ENCODE results near the gene TBC1D13.

Gene TBC1D13

GRCh38 chr9:128788445-128788844 is 1.4 kb downstream of the TBC1D13 start:
- no peaks in the 10 kb centered on the region for H4K20me1 ChIP-seq (ENCODE audit: insufficient read depth, low read length)
- peak overlapping the region; percentile 89 for H3K4me2 ChIP-seq (ENCODE audit: low read length)
- no peaks in the 10 kb centered on the region for H3K9me2 ChIP-seq (ENCODE audit: low read depth, low read length)
- H3K4me1 ChIP-seq (ENCODE audit: insufficient read depth, low read length, severe bottlenecking): peaks cover 22% of the 10 kb centered on the region
- peak overlapping the region; percentile 82 for H3K4me3 ChIP-seq (ENCODE audit: low read depth, low read length, poor library complexity, severe bottlenecking)
- no peak overlapping the region for H2AFZ ChIP-seq (ENCODE audit: low read length)
- H3K27ac ChIP-seq (ENCODE audit: low read depth, low read length, poor library complexity, severe bottlenecking): no peak overlapping the region
- no peaks in the 10 kb centered on the region for H3K9me3 ChIP-seq (ENCODE audit: low read length)
- TF ChIP-seq, protein P1, sequence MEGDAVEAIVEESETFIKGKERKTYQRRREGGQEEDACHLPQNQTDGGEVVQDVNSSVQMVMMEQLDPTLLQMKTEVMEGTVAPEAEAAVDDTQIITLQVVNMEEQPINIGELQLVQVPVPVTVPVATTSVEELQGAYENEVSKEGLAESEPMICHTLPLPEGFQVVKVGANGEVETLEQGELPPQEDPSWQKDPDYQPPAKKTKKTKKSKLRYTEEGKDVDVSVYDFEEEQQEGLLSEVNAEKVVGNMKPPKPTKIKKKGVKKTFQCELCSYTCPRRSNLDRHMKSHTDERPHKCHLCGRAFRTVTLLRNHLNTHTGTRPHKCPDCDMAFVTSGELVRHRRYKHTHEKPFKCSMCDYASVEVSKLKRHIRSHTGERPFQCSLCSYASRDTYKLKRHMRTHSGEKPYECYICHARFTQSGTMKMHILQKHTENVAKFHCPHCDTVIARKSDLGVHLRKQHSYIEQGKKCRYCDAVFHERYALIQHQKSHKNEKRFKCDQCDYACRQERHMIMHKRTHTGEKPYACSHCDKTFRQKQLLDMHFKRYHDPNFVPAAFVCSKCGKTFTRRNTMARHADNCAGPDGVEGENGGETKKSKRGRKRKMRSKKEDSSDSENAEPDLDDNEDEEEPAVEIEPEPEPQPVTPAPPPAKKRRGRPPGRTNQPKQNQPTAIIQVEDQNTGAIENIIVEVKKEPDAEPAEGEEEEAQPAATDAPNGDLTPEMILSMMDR (IDR thresholded peaks at IDR 0.05; ENCODE audit: low read length): no peak
- no peak for TF ChIP-seq EZH2 (IDR thresholded peaks at IDR 0.05; ENCODE audit: borderline replicate concordance, low read length)
- H3K9ac ChIP-seq (ENCODE audit: low read length): peak overlapping the region; percentile 83; the same call in 1 of the 2 replicates
- peaks cover 6% of the 10 kb centered on the region; the same call in 1 of the 2 replicates for H3K79me2 ChIP-seq (ENCODE audit: insufficient read depth, low read length)
- H3F3A ChIP-seq (ENCODE audit: insufficient read depth, low read length): no peaks in the 10 kb centered on the region
- H3K27me3 ChIP-seq (ENCODE audit: insufficient read depth, low read length): no peaks in the 10 kb centered on the region
- H3K36me3 ChIP-seq (ENCODE audit: insufficient read depth, low read length): peaks cover 27% of the 10 kb centered on the region; the same call in 1 of the 2 replicates

- no peak overlapping the region for H2AFZ ChIP-seq (ENCODE audit: low read length)
- no peak overlapping the region for H3K27ac ChIP-seq (ENCODE audit: low read depth, low read length, poor library complexity, severe bottlenecking)
- no peaks in the 10 kb centered on the region for H3K9me3 ChIP-seq (ENCODE audit: low read length)
- H3K4me3 ChIP-seq (ENCODE audit: low read depth, low read length, poor library complexity, severe bottlenecking): no peak overlapping the region
- H4K20me1 ChIP-seq (ENCODE audit: insufficient read depth, low read length): no peaks in the 10 kb centered on the region
- H3F3A ChIP-seq (ENCODE audit: insufficient read depth, low read length): no peaks in the 10 kb centered on the region
- no peak overlapping the region for H3K9ac ChIP-seq (ENCODE audit: low read length)
- peaks cover 16% of the 10 kb centered on the region for H3K4me1 ChIP-seq (ENCODE audit: insufficient read depth, low read length, severe bottlenecking)
- peaks cover 43% of the 10 kb centered on the region; the same call in 1 of the 2 replicates for H3K36me3 ChIP-seq (ENCODE audit: insufficient read depth, low read length)
- no peaks in the 10 kb centered on the region for H3K27me3 ChIP-seq (ENCODE audit: insufficient read depth, low read length)
- H3K9me2 ChIP-seq (ENCODE audit: low read depth, low read length): no peaks in the 10 kb centered on the region
- H3K4me2 ChIP-seq (ENCODE audit: low read length): no peak overlapping the region
- H3K79me2 ChIP-seq (ENCODE audit: insufficient read depth, low read length): peaks cover 6% of the 10 kb centered on the region; the same call in 1 of the 2 replicates
- TF ChIP-seq, protein P1 (IDR thresholded peaks at IDR 0.05; ENCODE audit: low read length): no peak
- TF ChIP-seq EZH2 (IDR thresholded peaks at IDR 0.05; ENCODE audit: borderline replicate concordance, low read length): no peak
Measured at GRCh38 chr9:128790536-128790935, 3.5 kb downstream of the TBC1D13 start.

- Histone ChIP-seq H3K4me3 (ENCODE audit: low read depth, low read length, poor library complexity, severe bottlenecking) (no peak overlapping the region), H3F3A (ENCODE audit: insufficient read depth, low read length) (no peaks in the 10 kb centered on the region), H3K27ac (ENCODE audit: low read depth, low read length, poor library complexity, severe bottlenecking) (no peak overlapping the region), H3K4me1 (ENCODE audit: insufficient read depth, low read length, severe bottlenecking) (peaks cover 11% of the 10 kb centered on the region), H3K4me2 (ENCODE audit: low read length) (no peak overlapping the region), H3K79me2 (ENCODE audit: insufficient read depth, low read length) (peaks cover 6% of the 10 kb centered on the region; the same call in 1 of the 2 replicates), H3K9me3 (ENCODE audit: low read length) (no peaks in the 10 kb centered on the region), H3K27me3 (ENCODE audit: insufficient read depth, low read length) (no peaks in the 10 kb centered on the region), H3K36me3 (ENCODE audit: insufficient read depth, low read length) (peaks cover 49% of the 10 kb centered on the region), H3K9ac (ENCODE audit: low read length) (no peak overlapping the region), H4K20me1 (ENCODE audit: insufficient read depth, low read length) (no peaks in the 10 kb centered on the region), H3K9me2 (ENCODE audit: low read depth, low read length) (no peaks in the 10 kb centered on the region), H2AFZ (ENCODE audit: low read length) (no peak overlapping the region)
- TF ChIP-seq, protein P1 (IDR thresholded peaks at IDR 0.05; ENCODE audit: low read length): no peak
- TF ChIP-seq EZH2 (IDR thresholded peaks at IDR 0.05; ENCODE audit: borderline replicate concordance, low read length): no peak
Measured at GRCh38 chr9:128792134-128792533, 5.1 kb downstream of the TBC1D13 start.

Measured in OCI-LY1 (cell line).